ENCODE results near the gene CUEDC1.

The CUEDC1 gene

GRCh38 chr17:57889892-57890856 is 65.0 kb downstream of the CUEDC1 start:
- Histone ChIP-seq H3K27me3 (ENCODE audit: low read depth, low read length) (peaks cover 11% of the 10 kb centered on the region; the same call in 1 of the 2 replicates), H3K36me3 (replicated peaks; ENCODE audit: low read depth, low read length) (no peaks in the 10 kb centered on the region), H3K4me2 (ENCODE audit: low read length) (no peak overlapping the region), H3K4me1 (ENCODE audit: low read length) (peaks cover 12% of the 10 kb centered on the region), H3K4me3 (ENCODE audit: low read length) (no peak overlapping the region), H2AFZ (ENCODE audit: low read depth, low read length) (no peak overlapping the region), H4K20me1 (ENCODE audit: insufficient read depth, low read length) (no peaks in the 10 kb centered on the region), H3K9ac (ENCODE audit: low read length) (no peak overlapping the region), H3K9me3 (ENCODE audit: insufficient read depth, low read length) (no peaks in the 10 kb centered on the region), H3K79me2 (ENCODE audit: low read length) (no peaks in the 10 kb centered on the region), H3K27ac (ENCODE audit: low read length) (no peak overlapping the region)
- TF ChIP-seq EZH2phosphoT487 (IDR thresholded peaks at IDR 0.05; ENCODE audit: low read depth) (no peak), CTCF (IDR thresholded peaks at IDR 0.05; ENCODE audit: low read depth, low read length) (no peak)

- Histone ChIP-seq H3K4me2 (ENCODE audit: low read length) (no peak overlapping the region), H3K4me3 (ENCODE audit: low read length) (no peak overlapping the region), H4K20me1 (ENCODE audit: insufficient read depth, low read length) (no peaks in the 10 kb centered on the region), H3K36me3 (replicated peaks; ENCODE audit: low read depth, low read length) (no peaks in the 10 kb centered on the region), H2AFZ (ENCODE audit: low read depth, low read length) (no peak overlapping the region), H3K27ac (ENCODE audit: low read length) (no peak overlapping the region), H3K27me3 (ENCODE audit: low read depth, low read length) (peaks cover 11% of the 10 kb centered on the region; the same call in 1 of the 2 replicates), H3K9me3 (ENCODE audit: insufficient read depth, low read length) (no peaks in the 10 kb centered on the region), H3K4me1 (ENCODE audit: low read length) (peaks cover 5% of the 10 kb centered on the region; the same call in 1 of the 2 replicates), H3K9ac (ENCODE audit: low read length) (no peak overlapping the region), H3K79me2 (ENCODE audit: low read length) (no peaks in the 10 kb centered on the region)
- TF ChIP-seq CTCF (IDR thresholded peaks at IDR 0.05; ENCODE audit: low read depth, low read length) = no peak
- no peak for TF ChIP-seq EZH2phosphoT487 (IDR thresholded peaks at IDR 0.05; ENCODE audit: low read depth)
Observed at GRCh38 chr17:57889252-57889651, 66.0 kb downstream of the CUEDC1 start.

- H3K36me3 ChIP-seq (replicated peaks; ENCODE audit: low read depth, low read length) = no peaks in the 10 kb centered on the region
- H3K9me3 ChIP-seq (ENCODE audit: insufficient read depth, low read length) = no peaks in the 10 kb centered on the region
- H3K79me2 ChIP-seq (ENCODE audit: low read length) = no peaks in the 10 kb centered on the region
- H3K4me3 ChIP-seq (ENCODE audit: low read length) = no peak overlapping the region
- H3K9ac ChIP-seq (ENCODE audit: low read length) = no peak overlapping the region
- H3K4me1 ChIP-seq (ENCODE audit: low read length) = peaks cover 5% of the 10 kb centered on the region; the same call in 1 of the 2 replicates
- TF ChIP-seq CTCF (IDR thresholded peaks at IDR 0.05; ENCODE audit: low read depth, low read length) (no peak), EZH2phosphoT487 (IDR thresholded peaks at IDR 0.05; ENCODE audit: low read depth) (no peak)
- H2AFZ ChIP-seq (ENCODE audit: low read depth, low read length) = no peak overlapping the region
- H3K27me3 ChIP-seq (ENCODE audit: low read depth, low read length) = peaks cover 11% of the 10 kb centered on the region; the same call in 1 of the 2 replicates
- H3K27ac ChIP-seq (ENCODE audit: low read length) = no peak overlapping the region
- no peak overlapping the region for H3K4me2 ChIP-seq (ENCODE audit: low read length)
- no peaks in the 10 kb centered on the region for H4K20me1 ChIP-seq (ENCODE audit: insufficient read depth, low read length)
Observed at GRCh38 chr17:57888311-57889216, 66.6 kb downstream of the CUEDC1 start.

Measured in OCI-LY3 (cell line).